IPS-15b (cell line): ENCODE data around the gene PAXX.
A peak's percentile ranks its signal among the peaks of the same experiment; 100 is the strongest.

Source experiments
- H3K27me3 ChIP-seq: one replicate; pipeline ENCODE4 v1.6.1; 2013; ENCODE audit warnings: low read length; ENCODE audit not compliant: control insufficient read depth, insufficient read depth
- H3K36me3 ChIP-seq: one replicate; pipeline ENCODE4 v1.6.1; 2013; ENCODE audit warnings: low read length; ENCODE audit not compliant: control insufficient read depth, insufficient read depth
- H3K4me1 ChIP-seq: one replicate; pipeline ENCODE4 v1.6.1; 2013; ENCODE audit warnings: mild to moderate bottlenecking, low read length; ENCODE audit not compliant: control insufficient read depth, insufficient read depth
- H3K4me3 ChIP-seq: one replicate; pipeline ENCODE4 v1.5.1; 2013; ENCODE audit warnings: low read depth, low read length
- H3K9ac ChIP-seq: one replicate; pipeline ENCODE4 v1.6.1; 2013; ENCODE audit warnings: low read depth, mild to moderate bottlenecking, low read length
- H3K9me3 ChIP-seq: one replicate; pipeline ENCODE4 v1.6.1; 2013; ENCODE audit warnings: mild to moderate bottlenecking, low read length; ENCODE audit not compliant: control insufficient read depth, insufficient read depth

PAXX gene

DNA sequence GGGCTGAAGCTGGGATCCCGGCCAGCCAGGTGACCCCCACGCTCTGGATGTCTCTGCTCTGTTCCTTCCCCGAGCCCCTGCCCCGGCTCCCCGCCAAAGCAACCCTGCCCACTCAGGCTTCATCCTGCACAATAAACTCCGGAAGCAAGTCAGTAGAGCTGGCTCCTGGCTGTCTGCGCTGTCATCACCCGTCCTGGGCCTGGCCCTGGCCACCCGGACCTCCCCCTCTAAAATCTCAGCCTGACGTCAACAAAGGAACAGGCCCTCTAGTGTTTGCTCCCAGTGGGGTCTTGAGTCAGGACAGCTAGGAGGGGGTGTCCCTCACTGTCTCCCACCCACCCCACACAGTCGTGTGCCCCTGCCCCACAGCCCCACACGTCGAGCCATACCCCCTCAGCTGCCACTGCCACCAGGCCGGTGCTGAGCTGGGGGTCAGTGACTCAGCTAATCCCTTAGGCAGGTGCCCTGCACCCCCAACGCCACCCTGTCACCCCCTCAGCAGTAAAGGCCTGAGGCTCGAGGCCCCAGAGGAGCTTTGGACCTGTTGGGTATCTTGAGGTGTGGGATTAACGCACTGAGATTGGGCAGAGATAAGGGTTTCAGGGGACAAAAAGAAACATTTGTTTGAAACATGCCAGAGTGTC is 10.5 kb upstream of the PAXX start:
- Histone ChIP-seq H3K4me3 (no peak overlapping the region), H3K9ac (no peak overlapping the region), H3K36me3 (no peaks in the 10 kb centered on the region), H3K4me1 (no peaks in the 10 kb centered on the region), H3K9me3 (no peaks in the 10 kb centered on the region), H3K27me3 (peaks cover 15% of the 10 kb centered on the region)

DNA sequence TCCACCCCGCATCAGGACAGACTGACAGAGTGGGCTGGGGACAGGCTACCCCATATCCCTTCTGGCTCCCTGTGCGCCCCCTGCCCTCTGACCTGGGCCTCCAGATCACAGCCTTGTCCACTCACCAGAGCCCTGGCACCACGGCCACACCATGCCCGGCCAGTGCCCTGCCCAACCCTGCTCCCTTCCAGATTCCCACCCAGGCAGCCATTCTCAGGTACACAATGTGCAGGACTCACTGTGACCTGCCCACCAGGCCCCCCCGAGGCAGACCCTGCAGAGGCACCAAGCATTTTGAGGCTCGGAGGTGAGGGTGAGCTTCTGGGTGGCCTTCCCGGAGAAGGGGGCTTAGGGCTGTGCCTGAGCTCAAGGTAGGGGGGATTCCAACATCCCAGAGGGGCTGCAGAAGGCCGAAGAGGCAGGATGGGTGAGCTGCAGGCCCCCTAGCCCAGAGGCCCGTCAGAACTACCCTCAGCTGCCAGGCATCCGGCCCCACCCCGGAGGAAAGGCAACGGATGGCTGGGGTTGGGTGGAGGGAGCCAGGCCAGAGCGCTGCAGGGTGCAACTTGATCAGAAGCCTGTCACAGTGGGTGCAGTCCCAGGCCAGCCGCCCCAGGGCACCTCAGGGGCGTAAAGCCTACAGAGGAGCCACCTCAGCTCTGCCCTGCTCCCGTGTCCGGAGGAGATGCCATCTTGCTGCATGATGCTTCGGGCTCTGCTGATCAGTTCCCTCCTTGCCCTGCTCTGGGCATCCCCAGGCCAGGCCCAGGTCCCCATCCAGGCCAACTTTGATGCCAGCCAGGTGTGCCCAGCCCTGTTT is 9.8 kb upstream of the PAXX start, which contains the start of gene LCNL1:
Gene LCNL1, plus strand, starts transcription at position 762 of the 820 bp plus-strand sequence. CDS start 594 bp downstream, outside the sequence.
- H3K36me3 ChIP-seq: no peaks in the 10 kb centered on the region
- H3K9me3 ChIP-seq: no peaks in the 10 kb centered on the region
- H3K4me3 ChIP-seq: no peak within 1 kb of the TSS
- H3K9ac ChIP-seq: no peak within 1 kb of the TSS
- no peaks in the 10 kb centered on the region for H3K4me1 ChIP-seq
- H3K27me3 ChIP-seq: peaks cover 15% of the 10 kb centered on the region

DNA sequence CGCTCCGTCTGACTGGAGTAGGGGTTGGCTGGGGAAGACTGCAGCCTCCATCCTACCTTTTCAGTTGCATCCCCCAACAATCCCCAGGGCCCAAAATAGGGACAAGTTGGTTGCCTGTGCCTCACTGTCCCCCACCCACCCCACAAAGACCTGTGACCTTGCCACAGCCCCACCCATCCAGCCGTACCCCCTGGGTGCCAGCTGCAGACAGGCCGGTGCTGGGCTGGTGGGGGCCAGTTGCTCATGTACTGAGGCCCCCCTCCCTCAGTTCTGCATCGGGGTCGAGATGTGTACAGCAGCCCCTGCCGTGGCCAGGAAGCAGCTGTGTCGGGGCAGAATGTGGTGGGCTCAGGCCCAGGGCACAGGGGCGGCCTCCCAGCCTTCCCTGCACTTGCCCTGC is 9.1 kb upstream of the PAXX start:
- no peak overlapping the region for H3K9ac ChIP-seq

DNA sequence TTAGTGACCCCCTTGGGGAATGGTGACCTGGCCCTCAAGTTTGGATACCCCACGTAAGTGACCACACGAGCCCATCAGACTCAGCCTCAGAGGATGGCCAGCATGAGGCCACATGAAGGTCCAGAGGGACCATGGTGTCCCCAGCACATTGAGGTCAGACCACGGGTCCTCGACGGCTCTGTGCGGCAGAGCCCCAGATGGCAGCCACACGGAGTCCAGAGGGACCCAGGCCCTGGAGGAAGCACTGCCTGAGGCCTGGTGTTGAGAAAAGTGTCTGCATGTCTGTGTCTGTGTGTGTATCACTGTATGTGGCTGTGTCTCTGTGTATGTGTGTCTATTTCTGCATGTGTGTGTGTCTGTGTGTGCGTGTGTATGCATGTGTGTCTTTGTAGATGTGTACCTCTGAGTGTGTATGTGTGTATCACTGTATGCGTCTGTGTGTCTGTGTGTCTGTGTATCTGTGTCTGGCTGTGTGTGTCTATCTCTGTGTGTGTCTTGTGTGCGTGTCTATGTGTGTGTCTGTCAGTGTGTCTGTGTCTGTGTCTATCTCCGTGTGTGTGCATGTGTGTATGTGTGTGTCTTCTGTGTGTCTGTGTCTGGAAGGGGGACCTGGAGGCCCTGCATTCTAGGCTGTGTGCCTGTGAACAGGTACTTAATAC is 8.4 kb upstream of the PAXX start:
- H3K9me3 ChIP-seq: no peaks in the 10 kb centered on the region
- H3K4me1 ChIP-seq: no peaks in the 10 kb centered on the region
- H3K36me3 ChIP-seq: no peaks in the 10 kb centered on the region
- H3K9ac ChIP-seq: no peak overlapping the region
- H3K4me3 ChIP-seq: no peak overlapping the region
- H3K27me3 ChIP-seq: peaks cover 15% of the 10 kb centered on the region

More for the DNA sequence above, 9.1 kb upstream of the PAXX start:
- Histone ChIP-seq H3K9me3 (no peaks in the 10 kb centered on the region), H3K27me3 (peaks cover 15% of the 10 kb centered on the region), H3K4me3 (no peak overlapping the region), H3K4me1 (no peaks in the 10 kb centered on the region), H3K36me3 (no peaks in the 10 kb centered on the region)

DNA sequence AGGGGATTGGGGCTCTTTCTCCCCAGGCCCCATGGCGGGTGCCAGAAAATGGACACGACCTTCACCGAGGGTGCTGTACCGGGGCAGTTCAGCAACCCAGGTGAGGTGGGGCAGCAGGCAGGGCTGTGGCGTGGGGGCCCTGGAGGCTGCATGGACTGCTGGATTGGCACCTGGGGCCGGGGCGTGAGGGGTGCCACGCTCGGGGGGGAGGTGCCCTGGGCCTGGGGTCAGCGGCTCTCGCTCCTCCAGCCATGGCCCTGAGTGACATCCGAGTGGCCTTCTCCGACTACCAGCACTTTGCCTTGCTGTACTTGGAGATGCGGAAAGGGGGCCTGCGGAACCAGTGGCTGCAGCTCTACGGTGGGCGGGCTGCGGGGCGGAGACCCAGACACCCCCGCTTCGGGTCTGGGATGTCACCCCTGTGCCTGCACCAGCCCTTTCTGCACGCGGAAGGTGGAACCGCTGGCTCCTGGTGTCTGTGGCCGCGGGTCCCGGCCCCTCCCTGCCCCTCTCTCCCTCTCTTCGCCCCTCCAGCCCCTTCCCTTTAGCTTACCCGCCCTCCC is 7.7 kb upstream of the PAXX start:
- peaks cover 15% of the 10 kb centered on the region for H3K27me3 ChIP-seq

DNA sequence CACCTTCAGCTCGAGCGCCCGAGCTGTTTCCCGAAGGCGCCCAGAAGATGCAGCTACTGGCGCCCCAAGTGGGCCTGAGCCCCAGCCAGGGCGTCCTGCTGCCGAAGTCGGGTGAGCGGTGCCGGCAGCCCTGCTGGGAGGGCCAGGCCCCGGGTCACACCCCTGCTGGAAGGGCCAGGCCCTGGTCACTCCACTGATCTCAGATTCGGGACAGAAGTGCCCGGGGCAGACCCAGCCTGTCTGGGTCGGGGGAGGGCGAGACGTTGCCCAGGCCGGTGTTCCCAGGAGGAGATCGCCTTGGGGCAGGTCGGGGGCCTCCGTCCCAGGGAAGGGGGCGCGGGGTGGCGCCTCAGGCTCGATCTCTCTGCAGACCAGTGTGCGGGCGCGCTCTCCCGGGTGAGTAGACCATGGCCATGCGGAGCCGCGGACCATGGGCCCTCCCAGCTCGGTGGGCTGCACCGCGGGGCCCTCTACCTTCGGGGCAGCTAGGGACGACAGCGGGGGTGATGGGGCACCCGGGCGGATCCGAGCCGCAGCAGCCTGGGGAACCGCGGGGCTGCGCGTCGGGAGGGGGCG is 7.1 kb upstream of the PAXX start:
- peak overlapping the region; percentile 37 for H3K4me3 ChIP-seq
- no peaks in the 10 kb centered on the region for H3K9me3 ChIP-seq
- H3K4me1 ChIP-seq: no peaks in the 10 kb centered on the region
- H3K9ac ChIP-seq: no peak overlapping the region
- H3K36me3 ChIP-seq: no peaks in the 10 kb centered on the region
- peaks cover 15% of the 10 kb centered on the region for H3K27me3 ChIP-seq

More for the DNA sequence above, 7.7 kb upstream of the PAXX start:
- H3K4me1 ChIP-seq: no peaks in the 10 kb centered on the region
- H3K36me3 ChIP-seq: no peaks in the 10 kb centered on the region
- H3K9ac ChIP-seq: no peak overlapping the region
- no peaks in the 10 kb centered on the region for H3K9me3 ChIP-seq
- H3K4me3 ChIP-seq: peak overlapping the region; percentile 37

DNA sequence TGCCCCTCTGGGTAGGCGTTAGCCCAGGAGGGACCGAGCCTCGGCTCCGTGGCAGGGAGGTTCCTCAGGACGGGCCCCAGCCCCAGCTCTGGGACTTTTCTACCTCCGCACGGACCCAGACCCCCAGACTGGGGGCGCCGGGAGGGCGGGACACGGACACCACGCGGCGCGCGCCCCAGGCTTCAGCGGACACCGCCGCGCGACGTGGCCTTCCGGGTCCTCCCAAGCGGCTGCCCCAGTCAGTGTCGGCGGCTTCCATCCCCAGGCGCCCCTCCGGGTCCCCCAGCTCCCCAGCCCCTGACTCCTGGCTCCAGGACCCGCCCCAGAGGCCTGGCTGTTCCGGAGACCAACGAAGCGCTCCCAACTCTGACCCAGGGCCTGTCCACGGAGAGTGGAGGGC is 6.4 kb upstream of the PAXX start:
- Histone ChIP-seq H3K9me3 (peaks cover 4% of the 10 kb centered on the region), H3K36me3 (no peaks in the 10 kb centered on the region), H3K4me3 (no peak overlapping the region), H3K9ac (no peak overlapping the region), H3K4me1 (no peaks in the 10 kb centered on the region), H3K27me3 (peaks cover 19% of the 10 kb centered on the region)

DNA sequence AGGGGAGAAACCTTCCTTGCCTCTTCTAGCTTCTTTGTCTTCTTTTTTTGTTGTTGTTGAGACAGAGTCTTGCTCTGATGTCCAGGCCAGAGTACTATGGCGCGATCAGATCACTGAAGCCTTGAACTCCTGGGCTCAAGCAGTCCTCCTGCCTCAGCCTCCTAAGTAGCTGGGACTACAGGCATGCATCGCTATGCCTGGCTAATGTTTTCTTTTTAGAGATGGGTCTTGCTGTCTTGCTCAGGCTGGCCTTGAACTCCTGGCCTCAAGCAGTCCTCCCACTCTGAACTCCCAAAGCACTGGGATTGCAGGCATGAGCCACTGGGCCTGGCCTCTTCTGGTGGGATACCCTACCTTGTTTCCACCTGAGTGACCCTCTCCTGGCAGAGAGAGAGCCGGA is 3.4 kb upstream of the PAXX start:
- Histone ChIP-seq H3K4me1 (no peaks in the 10 kb centered on the region), H3K9me3 (peaks cover 4% of the 10 kb centered on the region), H3K27me3 (peaks cover 26% of the 10 kb centered on the region), H3K4me3 (no peak overlapping the region), H3K9ac (no peak overlapping the region), H3K36me3 (no peaks in the 10 kb centered on the region)

DNA sequence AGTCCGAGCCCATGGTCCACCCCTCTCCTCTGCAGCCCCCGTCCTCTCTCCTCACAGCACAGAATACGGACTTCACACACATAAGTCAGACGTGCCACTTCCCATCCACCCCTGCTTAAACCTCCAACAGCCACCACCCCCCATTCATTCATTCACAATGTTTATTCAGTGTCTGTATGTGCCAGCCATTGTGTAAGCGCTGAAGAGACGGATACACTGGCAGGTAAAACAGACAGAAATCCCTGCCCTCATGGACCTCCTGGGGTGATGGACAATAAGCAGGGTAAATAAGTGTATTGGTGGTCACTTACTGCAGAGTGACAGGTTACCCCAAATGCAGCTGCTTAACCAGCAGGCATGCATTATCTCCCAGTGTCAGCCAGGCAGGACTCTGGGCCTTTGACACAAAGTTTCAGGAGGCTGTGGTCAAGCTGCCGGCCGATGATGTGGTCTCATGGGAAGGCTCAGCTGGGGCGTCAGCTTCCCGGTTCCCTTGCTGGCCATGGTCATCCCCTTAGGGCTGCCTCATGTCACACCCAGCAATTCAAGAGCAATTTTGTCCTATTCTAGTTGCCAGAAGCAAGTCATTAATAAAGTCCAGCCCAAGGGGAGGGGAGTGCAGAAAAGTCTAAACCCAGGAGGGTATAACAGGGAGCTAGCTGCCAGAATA is 1.8 kb upstream of the PAXX start:
- Histone ChIP-seq H3K9ac (no peak overlapping the region), H3K36me3 (no peaks in the 10 kb centered on the region), H3K4me1 (no peaks in the 10 kb centered on the region), H3K27me3 (peaks cover 19% of the 10 kb centered on the region), H3K9me3 (peaks cover 4% of the 10 kb centered on the region), H3K4me3 (no peak overlapping the region)

DNA sequence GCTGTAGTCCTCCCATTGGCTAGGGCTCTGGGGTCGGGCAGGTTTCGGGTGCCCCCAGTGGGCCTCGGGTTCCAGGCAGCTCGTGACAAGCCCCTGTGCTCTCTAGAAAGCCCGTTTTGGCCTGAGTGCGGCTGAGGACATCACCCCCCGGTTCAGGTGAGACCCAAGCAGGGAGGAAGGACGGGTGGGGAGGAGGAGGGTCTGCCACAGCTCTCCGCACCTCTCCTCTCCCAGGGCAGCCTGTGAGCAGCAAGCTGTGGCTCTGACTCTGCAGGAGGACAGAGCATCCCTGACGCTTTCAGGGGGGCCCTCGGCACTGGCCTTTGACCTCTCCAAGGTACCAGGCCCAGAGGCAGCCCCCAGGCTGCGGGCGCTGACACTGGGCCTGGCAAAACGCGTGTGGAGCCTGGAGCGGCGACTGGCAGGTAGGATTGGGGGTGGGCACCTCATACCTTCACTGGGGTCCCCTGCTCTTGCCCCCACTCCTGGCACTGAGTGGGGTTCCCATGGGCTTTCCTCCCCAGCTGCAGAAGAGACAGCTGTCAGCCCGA is 672 bp downstream of the PAXX start:
- H3K27me3 ChIP-seq: peaks cover 17% of the 10 kb centered on the region
- H3K4me3 ChIP-seq: peak overlapping the region; percentile 73
- H3K4me1 ChIP-seq: peaks cover 5% of the 10 kb centered on the region
- H3K9me3 ChIP-seq: peaks cover 4% of the 10 kb centered on the region
- H3K36me3 ChIP-seq: no peaks in the 10 kb centered on the region
- peak overlapping the region; percentile 47 for H3K9ac ChIP-seq
